Right lung (tissue), 10 donors: Measurements from ENCODE around the gene FILIP1. TPM values are rescaled to one million over a fixed set of nuclear protein-coding genes. Genes with fewer than 3 reads are reported as not detected.

Experiments used
- DNase-seq, 2 donors: peaks; one replicate each; pipeline ENCODE4 v3.0.0-alpha.2; 2013
- long read RNA-seq, 8 donors: transcript quantifications; one replicate each; lab custom pipeline, GENCODE V29; 2026
- polyA plus RNA-seq, 5 donors: library from polyadenylated mRNA; unstranded; fragments of 120-200 nt; gene quantifications; one replicate each; pipeline versions ENCODE4 v1.2.1 to v1.2.3, GENCODE V29; 2013; ENCODE audit warnings: inconsistent platforms in 1 of 5, low replicate concordance in 1 of 5; ENCODE audit not compliant: insufficient read length in 5 of 5, insufficient read depth in 1 of 5

FILIP1 gene, protein sequence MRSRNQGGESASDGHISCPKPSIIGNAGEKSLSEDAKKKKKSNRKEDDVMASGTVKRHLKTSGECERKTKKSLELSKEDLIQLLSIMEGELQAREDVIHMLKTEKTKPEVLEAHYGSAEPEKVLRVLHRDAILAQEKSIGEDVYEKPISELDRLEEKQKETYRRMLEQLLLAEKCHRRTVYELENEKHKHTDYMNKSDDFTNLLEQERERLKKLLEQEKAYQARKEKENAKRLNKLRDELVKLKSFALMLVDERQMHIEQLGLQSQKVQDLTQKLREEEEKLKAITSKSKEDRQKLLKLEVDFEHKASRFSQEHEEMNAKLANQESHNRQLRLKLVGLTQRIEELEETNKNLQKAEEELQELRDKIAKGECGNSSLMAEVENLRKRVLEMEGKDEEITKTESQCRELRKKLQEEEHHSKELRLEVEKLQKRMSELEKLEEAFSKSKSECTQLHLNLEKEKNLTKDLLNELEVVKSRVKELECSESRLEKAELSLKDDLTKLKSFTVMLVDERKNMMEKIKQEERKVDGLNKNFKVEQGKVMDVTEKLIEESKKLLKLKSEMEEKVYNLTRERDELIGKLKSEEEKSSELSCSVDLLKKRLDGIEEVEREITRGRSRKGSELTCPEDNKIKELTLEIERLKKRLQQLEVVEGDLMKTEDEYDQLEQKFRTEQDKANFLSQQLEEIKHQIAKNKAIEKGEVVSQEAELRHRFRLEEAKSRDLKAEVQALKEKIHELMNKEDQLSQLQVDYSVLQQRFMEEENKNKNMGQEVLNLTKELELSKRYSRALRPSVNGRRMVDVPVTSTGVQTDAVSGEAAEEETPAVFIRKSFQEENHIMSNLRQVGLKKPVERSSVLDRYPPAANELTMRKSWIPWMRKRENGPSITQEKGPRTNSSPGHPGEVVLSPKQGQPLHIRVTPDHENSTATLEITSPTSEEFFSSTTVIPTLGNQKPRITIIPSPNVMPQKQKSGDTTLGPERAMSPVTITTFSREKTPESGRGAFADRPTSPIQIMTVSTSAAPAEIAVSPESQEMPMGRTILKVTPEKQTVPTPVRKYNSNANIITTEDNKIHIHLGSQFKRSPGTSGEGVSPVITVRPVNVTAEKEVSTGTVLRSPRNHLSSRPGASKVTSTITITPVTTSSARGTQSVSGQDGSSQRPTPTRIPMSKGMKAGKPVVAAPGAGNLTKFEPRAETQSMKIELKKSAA (N-terminal part only)
- polyA plus RNA-seq = 10 to 100 TPM; 20.2 to 45.3 (median 37.6) TPM
- long read RNA-seq, donor 1, partial matches to known transcripts = 38 of 38 reads
- long read RNA-seq, donor 1, other reads (novel, unspliced or antisense) = 0 of 38 reads
- long read RNA-seq, donor 2, full-length matches to known transcripts = 1 of 13 reads
- long read RNA-seq, donor 2, partial matches to known transcripts = 12 of 13 reads
- long read RNA-seq, donor 2, other reads (novel, unspliced or antisense) = 0 of 13 reads
- long read RNA-seq, donor 3, partial matches to known transcripts = 7 of 7 reads
- long read RNA-seq, donor 3, other reads (novel, unspliced or antisense) = 0 of 7 reads
- long read RNA-seq, donor 4, partial matches to known transcripts = 86 of 86 reads
- long read RNA-seq, donor 4, other reads (novel, unspliced or antisense) = 0 of 86 reads
- long read RNA-seq, donor 5, partial matches to known transcripts = 6 of 6 reads
- long read RNA-seq, donor 5, other reads (novel, unspliced or antisense) = 0 of 6 reads
- long read RNA-seq, donor 6, partial matches to known transcripts = 20 of 20 reads
- long read RNA-seq, donor 6, other reads (novel, unspliced or antisense) = 0 of 20 reads
- long read RNA-seq, donor 7 = 0 reads
- long read RNA-seq, donor 8, partial matches to known transcripts = 13 of 13 reads
- long read RNA-seq, donor 8, other reads (novel, unspliced or antisense) = 0 of 13 reads

DNA sequence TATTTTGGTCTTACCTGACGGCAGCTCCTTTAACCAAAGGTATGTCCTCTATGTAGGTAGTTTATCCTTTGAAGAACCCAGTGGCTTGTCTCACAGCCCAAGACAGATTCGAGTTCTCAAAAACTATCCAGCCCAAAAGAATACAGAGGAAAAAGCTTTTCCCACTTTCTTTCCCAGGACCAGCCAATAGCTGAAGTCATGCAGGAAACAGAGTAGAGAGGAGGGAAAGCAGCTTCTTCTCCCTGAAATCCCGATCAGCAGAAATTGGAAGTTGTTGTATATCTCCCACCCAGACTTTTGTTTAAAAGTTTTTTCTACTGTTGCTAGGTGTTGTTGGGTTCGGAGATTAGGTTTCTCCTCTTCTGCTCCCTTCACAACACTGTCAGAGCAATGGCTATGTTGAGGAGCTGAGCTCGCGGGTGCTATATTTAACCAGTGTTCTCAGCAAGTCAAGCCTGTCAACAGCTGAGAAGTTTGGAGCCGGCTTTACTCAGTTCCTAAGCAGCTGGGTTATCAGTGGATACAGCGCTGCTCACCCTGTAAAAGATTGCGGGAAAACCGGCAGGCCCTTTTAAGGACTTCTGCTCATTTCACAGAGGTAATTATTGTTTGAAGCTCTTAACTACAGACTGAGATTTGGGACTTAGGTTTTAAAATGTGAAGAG lies at the start of gene FILIP1:
TSS of gene FILIP1 (minus strand) at position 401 of the 665 bp plus-strand sequence. CDS start 78,828 bp downstream, outside the sequence.
- DNase-seq = peak; percentile 83 to 88

GRCh38 chr6:75543311-75543710 lies 49.7 kb upstream of the FILIP1 start:
- no peak for DNase-seq

DNA sequence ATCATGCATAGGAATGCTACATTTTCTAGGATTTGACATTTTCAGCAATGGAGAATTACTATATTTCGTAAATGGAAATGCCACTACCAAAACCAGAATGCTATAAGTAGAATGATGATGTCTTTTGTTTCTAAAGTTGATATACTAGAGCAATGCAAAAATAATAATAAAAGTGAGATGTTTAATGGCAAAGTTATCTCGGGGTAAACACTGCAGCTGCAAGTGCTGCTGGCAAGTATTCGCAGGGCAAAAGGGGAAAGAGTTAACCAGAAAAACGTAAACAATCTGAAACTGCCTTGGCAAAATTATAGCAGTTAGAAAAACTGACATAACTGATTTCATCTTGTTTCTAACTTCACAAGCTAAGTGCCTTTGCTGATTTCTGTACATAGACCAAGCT lies 45.5 kb upstream of the FILIP1 start:
- no peak for DNase-seq

DNA sequence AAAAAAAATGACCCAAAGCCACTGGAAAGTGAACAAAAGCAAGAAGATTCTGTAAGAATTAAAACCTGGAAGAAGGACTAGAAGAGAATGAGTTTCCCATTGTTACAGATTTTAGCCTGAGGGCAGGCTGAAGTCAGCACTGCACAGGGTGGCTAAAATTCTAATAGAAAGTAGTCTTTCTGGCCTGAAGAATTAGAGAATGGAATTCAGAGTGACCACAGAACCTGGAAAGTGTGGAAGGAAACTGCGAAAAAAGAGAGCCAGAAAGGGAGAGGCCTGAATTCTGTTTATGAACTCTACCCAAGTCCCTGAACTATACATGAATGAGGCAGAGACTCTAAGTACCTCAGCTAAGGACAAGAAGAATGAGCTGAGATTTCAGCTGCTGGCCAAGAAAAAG lies 38.9 kb upstream of the FILIP1 start:
- DNase-seq = no peak

DNA sequence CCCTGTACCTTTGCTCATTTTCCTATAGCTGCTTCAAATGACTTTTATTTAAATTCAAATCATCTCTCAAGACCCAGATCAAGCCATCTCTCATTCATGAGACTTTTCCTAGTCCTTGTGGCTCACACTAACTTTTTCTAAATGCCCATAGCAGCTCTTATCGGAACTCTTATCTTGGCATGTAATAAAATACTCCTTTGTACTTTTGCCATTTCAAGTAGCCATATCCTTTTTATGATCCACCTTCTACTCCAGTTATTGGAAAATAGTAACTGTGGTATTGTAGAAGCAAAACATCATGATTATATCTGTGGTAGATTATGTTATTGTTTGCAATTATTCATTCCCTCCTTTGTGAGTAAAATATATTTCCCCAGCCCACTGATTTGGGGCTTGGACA lies 37.6 kb upstream of the FILIP1 start:
- DNase-seq = no peak

- no peak for DNase-seq
Observed at GRCh38 chr6:75530696-75531095, 37.1 kb upstream of the FILIP1 start.

GRCh38 chr6:75528423-75528822 lies 34.8 kb upstream of the FILIP1 start:
- DNase-seq = peak; percentile 22 to 23

- peak; percentile 42 to 57 for DNase-seq
Observed at GRCh38 chr6:75526502-75527127, 33.0 kb upstream of the FILIP1 start.

- no peak for DNase-seq
Observed at GRCh38 chr6:75525682-75526081, 32.1 kb upstream of the FILIP1 start.

GRCh38 chr6:75524322-75524972 lies 30.8 kb upstream of the FILIP1 start:
- peak; percentile 53 to 55 for DNase-seq

GRCh38 chr6:75516757-75517156 lies 23.2 kb upstream of the FILIP1 start:
- DNase-seq = no peak

GRCh38 chr6:75512591-75512990 lies 19.0 kb upstream of the FILIP1 start:
- DNase-seq = no peak

- DNase-seq = no peak
Observed at GRCh38 chr6:75505424-75505823, 11.8 kb upstream of the FILIP1 start.

DNA sequence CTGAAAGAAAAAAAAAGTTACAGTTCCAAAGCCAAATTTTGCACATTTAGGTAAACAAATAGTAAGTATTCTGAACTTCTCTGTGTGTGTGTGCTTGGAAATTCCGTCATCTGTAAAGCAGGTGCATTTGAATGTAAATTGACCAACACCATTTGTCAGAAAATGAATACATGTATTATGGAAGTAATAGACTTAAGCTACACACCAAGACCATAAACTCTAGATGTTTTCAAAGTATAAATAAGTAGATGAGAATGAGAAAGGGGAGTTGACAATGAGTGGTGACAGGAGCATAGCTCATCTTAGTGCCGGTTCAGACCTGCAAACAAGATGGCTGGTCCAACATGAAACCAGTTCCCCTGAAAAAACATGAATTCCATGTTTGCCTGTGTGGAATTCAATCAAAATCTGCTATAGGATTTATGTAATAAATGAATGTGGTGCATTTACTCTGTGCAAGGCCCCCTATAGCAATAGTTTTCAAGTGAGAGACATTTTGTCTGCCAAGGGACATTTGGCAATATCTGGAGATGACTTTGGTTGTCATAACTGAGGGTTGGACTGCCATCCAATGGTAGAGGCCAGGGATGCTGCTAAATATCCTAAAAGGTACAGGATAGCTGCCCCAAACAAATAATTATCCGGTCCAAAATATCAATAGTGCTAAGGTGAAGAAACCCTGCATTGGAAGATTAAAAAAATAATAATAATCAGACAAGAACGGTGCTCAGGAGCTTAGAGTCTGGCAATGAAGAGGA lies 11.0 kb upstream of the FILIP1 start:
- DNase-seq = no peak

- no peak for DNase-seq
Observed at GRCh38 chr6:75503291-75503690, 9.7 kb upstream of the FILIP1 start.

- DNase-seq = no peak
Observed at GRCh38 chr6:75502884-75503283, 9.3 kb upstream of the FILIP1 start.

DNA sequence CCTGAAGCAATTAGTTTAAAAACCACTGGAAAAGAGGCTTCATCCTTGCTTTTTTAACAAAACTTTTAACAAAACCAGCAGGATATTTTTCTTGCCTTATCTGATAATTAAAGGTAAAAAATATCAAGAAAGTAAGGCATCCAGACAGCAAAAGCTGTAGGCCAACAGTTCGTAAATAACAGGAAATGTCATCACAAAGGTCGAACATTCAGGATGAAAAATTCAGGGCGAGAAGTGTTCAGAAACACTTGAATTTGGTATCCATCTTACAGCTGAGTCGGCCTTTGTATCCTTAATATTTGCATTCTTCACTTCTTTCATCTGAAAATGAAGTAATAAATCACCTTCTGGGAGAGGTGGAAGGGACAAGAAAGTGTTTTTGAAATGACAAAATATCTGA lies 8.2 kb upstream of the FILIP1 start:
- DNase-seq = no peak

DNA sequence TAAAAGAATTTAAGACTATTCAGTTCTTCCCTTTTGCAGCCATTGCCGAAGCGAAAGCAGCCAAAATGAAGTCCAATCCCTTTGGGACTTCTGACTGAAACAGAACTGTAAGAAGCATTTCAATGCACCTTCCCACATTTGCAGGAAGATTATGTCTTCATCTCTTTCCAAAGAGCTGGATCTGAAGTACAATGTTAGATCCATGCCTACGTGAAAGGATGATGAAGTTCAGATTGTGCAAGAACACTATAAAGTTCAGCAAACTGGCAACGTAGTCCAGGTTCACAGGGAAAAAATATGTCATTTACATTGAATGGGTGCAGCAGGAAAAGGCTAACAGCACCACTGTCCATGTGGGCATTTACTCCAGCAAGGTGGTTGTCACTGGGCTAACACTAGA lies 6.0 kb upstream of the FILIP1 start:
- DNase-seq = no peak
